K562 (cell line): Measurements from ENCODE around the gene TTC32. TPM values are rescaled to one million over a fixed set of nuclear protein-coding genes. Genes with fewer than 3 reads are reported as not detected.

Experiments
- ATAC-seq: fragments of 200-7000 bp; cut with Tn5 transposase; 3 replicates; pipeline ENCODE4 v1.9.1; 2020; ENCODE audit warnings: moderate library complexity
- BruUV-seq: library from RNA; stranded (reverse); fragments of 400-500 nt; replicated peaks from 2 replicates; lab custom pipeline; 2021; lab: Mats Ljungman, UMichigan
- CTCF ChIA-PET: fragments of 300-600 bp; formaldehyde crosslinking; extraction: SDS; loops from one replicate; lab custom pipeline; 2021; ENCODE audit warnings: low intra/inter-chr PET ratio; lab: Yijun Ruan, JAX
- POLR2A ChIA-PET: fragments of 300-600, 350-650 bp; sonication (Branson Sonifier 250); formaldehyde crosslinking; extraction: SDS; loops from one replicate; lab custom pipeline; 2021; ENCODE audit warnings: antibody characterized with exemption, inconsistent platforms; lab: Yijun Ruan, JAX
- DNase-seq, 4 experiments: peaks; one replicate each; pipeline versions ENCODE4 v3.0.0 to v3.0.0-alpha.2; 2011 to 2018; ENCODE audit warnings: low spot score in 3 of 4, mixed read lengths in 3 of 4; ENCODE audit errors: extremely low read depth in 1 of 4
- FAIRE-seq: peaks from 2 replicates; lab custom pipeline; 2011; peaks lifted over from hg19 to GRCh38; lab: Jason Lieb, UNC
- H2AFZ ChIP-seq: 2 replicates; pipeline ENCODE4 v1.6.0; 2011; ENCODE audit warnings: low read depth, low read length, control low read depth, inconsistent platforms
- H3K27ac ChIP-seq: fragments of 200-600 bp; 3 replicates; pipeline ENCODE4 v1.8.0; 2011; ENCODE audit warnings: low read depth, mild to moderate bottlenecking, control low read depth, inconsistent platforms, low read length, moderate library complexity, mixed read lengths; ENCODE audit errors: extremely low read depth
- H3K27me3 ChIP-seq, 2 experiments: fragments of 300-600 bp in 1 of 2; 2 replicates in 1 of 2; 3 replicates in 1 of 2; pipeline versions ENCODE4 v1.6.0 to v1.8.0; 2011; ENCODE audit warnings: inconsistent platforms in 2 of 2, low read length in 2 of 2, mild to moderate bottlenecking in 1 of 2, mixed read lengths in 1 of 2, moderate library complexity in 1 of 2; ENCODE audit not compliant: control insufficient read depth in 2 of 2, insufficient read depth in 2 of 2
- H3K36me3 ChIP-seq: fragments of 300-600 bp; 3 replicates; pipeline ENCODE4 v1.8.0; 2011; ENCODE audit warnings: mild to moderate bottlenecking, low read length, inconsistent platforms; ENCODE audit not compliant: control insufficient read depth, insufficient read depth
- H3K4me1 ChIP-seq, 2 experiments: fragments of 200-600 bp in 1 of 2; replicated peaks in 1 of 2; 2 replicates in 1 of 2; 3 replicates in 1 of 2; pipeline versions ENCODE4 v1.5.1 to v1.8.0; 2011; ENCODE audit warnings: inconsistent platforms in 2 of 2, low read length in 2 of 2, mild to moderate bottlenecking in 1 of 2, mixed read lengths in 1 of 2, moderate library complexity in 1 of 2; ENCODE audit not compliant: control insufficient read depth in 2 of 2, insufficient read depth in 2 of 2
- H3K4me2 ChIP-seq: 2 replicates; pipeline ENCODE4 v1.6.1; 2011; ENCODE audit warnings: low read length, control low read depth, inconsistent platforms, mixed read lengths; ENCODE audit not compliant: insufficient read depth
- H3K4me3 ChIP-seq: fragments of 200-600 bp; sonication (generic), shearing (Covaris generic); 2 replicates; pipeline ENCODE4 v1.5.1; 2016; ENCODE audit warnings: control low read depth, inconsistent platforms
- H3K79me2 ChIP-seq: fragments of 200-600 bp; 3 replicates; pipeline ENCODE4 v1.8.0; 2011; ENCODE audit warnings: low read length, inconsistent platforms; ENCODE audit not compliant: control insufficient read depth, insufficient read depth
- H3K9ac ChIP-seq, 2 experiments: 2 replicates each; pipeline versions ENCODE4 v1.6.0 to v1.6.1; 2011; ENCODE audit warnings: low read depth in 2 of 2, low read length in 2 of 2, control low read depth in 1 of 2, inconsistent platforms in 1 of 2, mild to moderate bottlenecking in 1 of 2, mixed read lengths in 1 of 2; ENCODE audit not compliant: insufficient read depth in 1 of 2
- H3K9me1 ChIP-seq: one replicate; pipeline ENCODE4 v1.6.0; 2011; ENCODE audit warnings: inconsistent platforms, mild to moderate bottlenecking, low read length, moderate library complexity; ENCODE audit not compliant: control insufficient read depth, insufficient read depth
- H3K9me3 ChIP-seq: replicated peaks from 2 replicates; pipeline ENCODE4 v1.5.1; 2011; ENCODE audit warnings: low read depth, low read length, inconsistent platforms; ENCODE audit not compliant: control insufficient read depth, insufficient read depth
- H4K20me1 ChIP-seq: replicated peaks from 2 replicates; pipeline ENCODE4 v1.6.1; 2011; ENCODE audit warnings: low read length, inconsistent platforms, mixed read lengths; ENCODE audit not compliant: control insufficient read depth, insufficient read depth
- AFF4 ChIP-seq: sonication (generic); formaldehyde crosslinking; IDR thresholded peaks from 2 replicates; pipeline ENCODE4 v1.8.0; 2023; ENCODE audit warnings: mild to moderate bottlenecking, missing genetic modification reagents
- ARID4B ChIP-seq: sonication (generic); formaldehyde crosslinking; IDR thresholded peaks from 2 replicates; pipeline ENCODE4 v1.8.0; 2022; ENCODE audit warnings: mild to moderate bottlenecking, missing genetic modification reagents
- CBX5 ChIP-seq: IDR thresholded peaks from 2 replicates; pipeline ENCODE4 v1.6.1; 2014; ENCODE audit warnings: low read depth, borderline replicate concordance
- CHD1 ChIP-seq: fragments of 200-600 bp; sonication (generic); IDR thresholded peaks from one replicate; pipeline ENCODE4 v1.6.1; 2012; ENCODE audit warnings: mild to moderate bottlenecking, moderate library complexity, low read length, inconsistent platforms
- ERF ChIP-seq: fragments of 450-650 bp; formaldehyde crosslinking; IDR thresholded peaks from 2 replicates; pipeline ENCODE4 v1.4.0; 2020; ENCODE audit warnings: mild to moderate bottlenecking, mixed read lengths
- GTF2B ChIP-seq: IDR thresholded peaks from 2 replicates; pipeline ENCODE4 v1.6.1; 2011; ENCODE audit not compliant: insufficient read length; ENCODE audit errors: extremely low read depth
- LARP7 ChIP-seq: fragments of 450-650 bp; IDR thresholded peaks from 2 replicates; pipeline ENCODE4 v1.6.1; 2016
- ZNF512 ChIP-seq: IDR thresholded peaks from 2 replicates; pipeline ENCODE4 v1.6.1; 2016; ENCODE audit warnings: missing genetic modification characterization, missing compliant biosample characterization
- ZNF780A ChIP-seq: fragments of 250-450 bp; sonication (Bioruptor Pico); IDR thresholded peaks from 2 replicates; pipeline ENCODE4 v1.5.0; 2021; ENCODE audit warnings: mild to moderate bottlenecking
- WGBS: fragments of 100-300 bp; shearing (Covaris generic); methylation state at CpG from one replicate; pipeline ENCODE4 v1.1.6; 2016; ENCODE audit warnings: low coverage, mixed read lengths; ENCODE audit not compliant: insufficient coverage; ENCODE audit errors: missing lambda C conversion rate; 5-methylcytosine and 5-hydroxymethylcytosine counted together
- in situ Hi-C: fragments of 300-500 bp; cut with MboI; formaldehyde crosslinking; loops from 4 replicates; pipeline ENCODE4 v1.15.0; 2018; ENCODE audit warnings: inconsistent platforms, mixed read lengths
- intact Hi-C: fragments of 100-400 bp; cut with micrococcal nuclease; formaldehyde crosslinking; loops from 2 replicates; pipeline ENCODE4 v1.14.2; 2022
- polyA plus RNA-seq, 8 experiments: library from polyadenylated mRNA; depleted of rRNA in 4 of 8; stranded (reverse) in 5 of 8; unstranded in 3 of 8; fragments of >200 nt; fragmentation: Nextera tagmentation in 2 of 8; fragmentation: Illumina TruSeq in 1 of 8; extraction: Ambion mirVana in 2 of 8; extraction: Trizol in 1 of 8; gene quantifications; 2 replicates each; pipeline versions ENCODE4 v1.2.1 to v1.2.3, GENCODE V29; 2011 to 2014; ENCODE audit warnings: inconsistent platforms in 1 of 8, missing spikeins in 1 of 8
- total RNA-seq, 7 experiments: library from RNA; depleted of rRNA in 6 of 7; stranded (reverse); fragments of >200 nt in 6 of 7; fragmentation: Illumina TruSeq in 2 of 7; extraction: Trizol in 2 of 7; gene quantifications; 2 replicates each; pipeline versions ENCODE4 v1.2.1 to v1.2.3, GENCODE V29; 2011 to 2021; ENCODE audit warnings: low replicate concordance in 1 of 7

The TTC32 gene
- total and polyA plus RNA-seq, 9 of the 15 experiments (the other 6 are each of a cell fraction or from before 2014, with no cell fraction given), result 27.6 to 71.4 (median 52.6) TPM

- no peak for FAIRE-seq
- intact Hi-C loops (no loop called here), in situ Hi-C loops (loop anchor here (25.0 kb wide), 1 partner anchor 1093 kb away; no protein-coding TSS in a partner anchor)
- H4K20me1 ChIP-seq, result no peaks in the 10 kb centered on the region
- no peaks in the 10 kb centered on the region for H3K9me1 ChIP-seq
- 3% methylated on average over 20 of the region's 20 CpGs for WGBS
- no peak overlapping the region for H3K4me2 ChIP-seq
- ATAC-seq, result no peak
- no peak overlapping the region for H3K9ac ChIP-seq
- H3K36me3 ChIP-seq, result no peaks in the 10 kb centered on the region
- H3K4me1 ChIP-seq, result no peaks in the 10 kb centered on the region
- no TSS peak for BruUV-seq
- peaks cover 42 to 85% of the 10 kb centered on the region in 2 experiments for H3K27me3 ChIP-seq
- H2AFZ ChIP-seq, result no peak overlapping the region
- H3K27ac ChIP-seq, result no peak overlapping the region
- no peak for DNase-seq
- H3K9me3 ChIP-seq, result no peaks in the 10 kb centered on the region
- H3K79me2 ChIP-seq, result no peaks in the 10 kb centered on the region
- POLR2A ChIA-PET, result no interaction called here
- CTCF ChIA-PET, result no interaction called here
- H3K4me3 ChIP-seq, result no peak overlapping the region
- TF ChIP-seq ARID4B (CRISPR knock-in tag) (no peak), CHD1 (no peak), ZNF780A (CRISPR knock-in tag) (no peak), ZNF512 (tag) (no peak), CBX5 (no peak), AFF4 (CRISPR knock-in tag) (no peak), LARP7 (no peak), ERF (CRISPR knock-in tag) (no peak), GTF2B (no peak)
Observed at GRCh38 chr2:19854596-19855541, 46.9 kb downstream of the TTC32 start.
